T-helper 1 cell treated with Interleukin-12 subunit alpha and Interleukin-12 subunit beta and Interleukin-4 antibody, amounts not matched to agents 30 μg/mL and 1 μg/mL, for 36 hours (primary cell): ENCODE results near the gene ZBTB46.

Experiments used
- H3K27ac Mint-ChIP-seq: one replicate; pipeline ENCODE4 v1.8.0; 2021; ENCODE audit warnings: mild to moderate bottlenecking, mixed read lengths
- H3K27me3 Mint-ChIP-seq: one replicate; pipeline ENCODE4 v1.8.0; 2021; ENCODE audit warnings: low read depth, mixed read lengths
- H3K36me3 Mint-ChIP-seq: one replicate; pipeline ENCODE4 v1.8.0; 2021; ENCODE audit warnings: low read depth, mixed read lengths
- H3K4me1 Mint-ChIP-seq: one replicate; pipeline ENCODE4 v1.8.0; 2021; ENCODE audit warnings: low read depth, mixed read lengths
- H3K4me3 Mint-ChIP-seq: one replicate; pipeline ENCODE4 v1.8.0; 2021; ENCODE audit warnings: mild to moderate bottlenecking, moderate library complexity, mixed read lengths
- H3K9me3 Mint-ChIP-seq: one replicate; pipeline ENCODE4 v1.8.0; 2021; ENCODE audit warnings: mixed read lengths

ZBTB46 gene

DNA sequence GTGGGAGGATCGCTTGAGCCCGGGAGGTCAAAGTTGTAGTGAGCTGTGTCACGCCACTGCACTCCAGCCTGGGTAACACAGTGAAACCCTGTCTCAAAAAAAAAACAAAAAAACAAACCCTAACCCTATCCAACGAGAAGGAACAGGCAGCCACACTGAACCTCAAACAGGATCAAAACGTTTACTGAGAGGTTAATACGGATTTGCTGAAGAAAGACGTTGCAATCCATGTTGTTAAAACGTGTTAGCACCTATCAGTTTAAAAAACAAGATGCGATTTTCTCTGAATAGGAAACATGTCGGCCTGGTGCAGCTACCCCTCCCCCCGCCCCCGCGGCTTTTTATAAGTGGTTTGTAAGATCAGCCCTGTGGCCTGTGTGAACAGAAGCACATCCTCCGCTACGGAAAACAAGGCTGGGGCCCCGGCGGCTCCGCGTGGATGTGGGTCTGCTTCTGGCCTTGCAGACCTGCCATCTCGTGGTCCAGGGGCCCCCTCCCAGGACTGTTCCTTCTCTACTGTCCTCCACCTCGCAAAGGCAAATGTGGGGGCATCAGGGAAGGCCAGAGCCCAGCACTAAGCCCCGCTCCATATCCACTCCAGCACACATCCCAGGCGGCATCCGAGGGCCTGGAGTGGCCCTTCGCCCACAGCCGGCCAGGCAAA is 80.1 kb downstream of the ZBTB46 start:
- H3K9me3 Mint-ChIP-seq = no peaks in the 10 kb centered on the region
- no peaks in the 10 kb centered on the region for H3K36me3 Mint-ChIP-seq
- no peaks in the 10 kb centered on the region for H3K27me3 Mint-ChIP-seq
- peak overlapping the region; percentile 84 for H3K27ac Mint-ChIP-seq
- peak overlapping the region; percentile 51 for H3K4me3 Mint-ChIP-seq
- peaks cover 9% of the 10 kb centered on the region for H3K4me1 Mint-ChIP-seq

DNA sequence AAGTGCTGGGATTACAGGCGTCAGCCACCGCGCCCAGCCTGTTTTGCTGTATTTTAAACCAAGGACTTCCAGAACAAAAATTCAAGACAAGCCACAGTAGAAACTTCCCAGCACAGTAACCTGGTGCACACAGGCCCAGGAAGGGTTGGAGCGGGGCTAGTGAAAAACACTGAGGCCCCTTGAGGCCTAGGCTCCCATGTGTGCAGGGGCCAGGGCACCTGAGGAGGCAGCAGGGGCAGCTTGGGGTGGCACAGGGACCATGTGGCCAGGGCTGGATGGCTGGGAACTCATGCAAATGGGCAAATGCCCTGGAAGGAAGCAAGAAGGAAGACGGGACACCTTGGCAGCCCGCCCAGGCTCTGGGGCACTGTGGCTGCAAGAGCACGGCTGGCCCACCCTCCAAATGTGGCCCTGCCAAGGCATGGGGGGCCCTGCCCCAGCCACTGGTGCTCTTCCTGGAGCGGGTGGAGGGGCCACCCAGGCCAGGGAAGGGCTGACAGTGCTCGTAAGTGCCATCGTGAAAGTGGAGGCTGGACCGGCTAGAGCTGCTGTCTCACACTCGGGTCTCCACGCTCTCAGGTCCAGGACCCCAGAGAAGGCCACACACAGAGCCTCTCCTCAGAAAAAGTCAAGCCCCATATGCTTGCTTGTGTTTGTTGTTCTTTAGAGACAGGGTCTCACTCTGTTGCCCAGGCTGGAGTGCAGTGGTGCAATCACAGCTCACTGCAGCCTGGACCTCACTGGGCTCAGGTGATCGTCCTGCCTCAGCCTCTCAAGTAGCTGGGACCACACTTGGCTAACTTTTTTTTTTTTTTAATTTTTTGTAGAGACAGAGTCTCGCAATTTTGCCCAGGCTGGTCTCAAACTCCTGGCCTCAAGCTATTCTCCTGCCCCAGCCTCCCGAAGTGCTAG is 81.2 kb downstream of the ZBTB46 start:
- Mint-ChIP-seq H3K27me3 (no peaks in the 10 kb centered on the region), H3K4me1 (peaks cover 9% of the 10 kb centered on the region), H3K27ac (peak overlapping the region; percentile 41), H3K9me3 (no peaks in the 10 kb centered on the region), H3K36me3 (no peaks in the 10 kb centered on the region), H3K4me3 (no peak overlapping the region)

- no peak overlapping the region for H3K4me3 Mint-ChIP-seq
- H3K36me3 Mint-ChIP-seq = no peaks in the 10 kb centered on the region
- peaks cover 9% of the 10 kb centered on the region for H3K4me1 Mint-ChIP-seq
- H3K27me3 Mint-ChIP-seq = no peaks in the 10 kb centered on the region
- no peaks in the 10 kb centered on the region for H3K9me3 Mint-ChIP-seq
- peak overlapping the region; percentile 19 for H3K27ac Mint-ChIP-seq
Observed at GRCh38 chr20:63748934-63749270, 82.2 kb downstream of the ZBTB46 start.

DNA sequence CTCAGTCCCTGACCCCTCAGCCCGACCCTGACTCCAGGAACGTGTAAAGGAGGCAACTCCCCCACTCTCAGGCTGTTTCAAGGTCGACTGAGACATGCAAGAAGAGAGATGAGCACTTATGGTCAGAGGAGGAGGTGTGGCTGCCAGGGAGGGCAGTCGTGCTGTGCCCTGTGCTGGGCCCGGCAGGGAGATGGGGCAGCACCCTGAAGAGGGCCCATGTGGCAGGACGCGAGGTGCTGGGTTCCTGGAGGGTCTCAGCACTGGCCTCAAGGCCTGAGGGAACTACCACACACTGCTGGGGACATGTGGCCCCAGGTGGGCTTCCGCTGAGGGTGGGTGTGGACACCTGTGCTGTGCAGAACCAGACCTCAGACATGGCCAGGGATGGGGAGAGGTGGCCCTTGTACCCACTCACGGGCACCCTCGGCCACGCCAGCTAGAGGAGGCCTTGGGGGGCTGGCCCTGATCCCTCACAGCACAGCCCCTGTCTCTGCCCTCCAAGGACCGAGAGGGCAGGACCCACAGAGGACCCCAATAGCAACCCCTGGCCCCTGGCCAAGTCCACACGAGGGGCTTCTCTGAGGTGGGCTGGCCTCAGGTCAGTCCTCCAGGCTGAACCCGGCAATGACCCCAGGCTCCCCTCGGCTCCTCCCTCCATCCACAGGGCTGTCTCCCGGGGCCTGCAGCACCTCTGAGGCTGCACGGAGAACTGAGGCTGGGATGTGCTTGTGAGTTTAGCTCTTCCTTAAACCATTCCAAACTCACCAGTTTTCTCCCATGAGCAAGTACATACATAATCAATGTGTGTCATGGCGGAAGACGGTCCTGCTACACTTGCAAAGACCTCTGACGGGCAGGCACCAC is 82.8 kb downstream of the ZBTB46 start:
- peaks cover 9% of the 10 kb centered on the region for H3K4me1 Mint-ChIP-seq
- no peaks in the 10 kb centered on the region for H3K9me3 Mint-ChIP-seq
- H3K27ac Mint-ChIP-seq = no peak overlapping the region
- no peaks in the 10 kb centered on the region for H3K27me3 Mint-ChIP-seq
- H3K4me3 Mint-ChIP-seq = no peak overlapping the region
- no peaks in the 10 kb centered on the region for H3K36me3 Mint-ChIP-seq

GRCh38 chr20:63747622-63748069 is 83.4 kb downstream of the ZBTB46 start:
- Mint-ChIP-seq H3K4me3 (no peak overlapping the region), H3K9me3 (no peaks in the 10 kb centered on the region), H3K27me3 (no peaks in the 10 kb centered on the region)

GRCh38 chr20:63746751-63747315 is 84.2 kb downstream of the ZBTB46 start:
- Mint-ChIP-seq H3K36me3 (no peaks in the 10 kb centered on the region), H3K27ac (no peak overlapping the region), H3K27me3 (no peaks in the 10 kb centered on the region), H3K4me3 (no peak overlapping the region), H3K4me1 (peaks cover 9% of the 10 kb centered on the region), H3K9me3 (no peaks in the 10 kb centered on the region)

More at GRCh38 chr20:63747622-63748069, 83.4 kb downstream of the ZBTB46 start:
- H3K27ac Mint-ChIP-seq = no peak overlapping the region
- H3K4me1 Mint-ChIP-seq = peaks cover 9% of the 10 kb centered on the region
- H3K36me3 Mint-ChIP-seq = no peaks in the 10 kb centered on the region

DNA sequence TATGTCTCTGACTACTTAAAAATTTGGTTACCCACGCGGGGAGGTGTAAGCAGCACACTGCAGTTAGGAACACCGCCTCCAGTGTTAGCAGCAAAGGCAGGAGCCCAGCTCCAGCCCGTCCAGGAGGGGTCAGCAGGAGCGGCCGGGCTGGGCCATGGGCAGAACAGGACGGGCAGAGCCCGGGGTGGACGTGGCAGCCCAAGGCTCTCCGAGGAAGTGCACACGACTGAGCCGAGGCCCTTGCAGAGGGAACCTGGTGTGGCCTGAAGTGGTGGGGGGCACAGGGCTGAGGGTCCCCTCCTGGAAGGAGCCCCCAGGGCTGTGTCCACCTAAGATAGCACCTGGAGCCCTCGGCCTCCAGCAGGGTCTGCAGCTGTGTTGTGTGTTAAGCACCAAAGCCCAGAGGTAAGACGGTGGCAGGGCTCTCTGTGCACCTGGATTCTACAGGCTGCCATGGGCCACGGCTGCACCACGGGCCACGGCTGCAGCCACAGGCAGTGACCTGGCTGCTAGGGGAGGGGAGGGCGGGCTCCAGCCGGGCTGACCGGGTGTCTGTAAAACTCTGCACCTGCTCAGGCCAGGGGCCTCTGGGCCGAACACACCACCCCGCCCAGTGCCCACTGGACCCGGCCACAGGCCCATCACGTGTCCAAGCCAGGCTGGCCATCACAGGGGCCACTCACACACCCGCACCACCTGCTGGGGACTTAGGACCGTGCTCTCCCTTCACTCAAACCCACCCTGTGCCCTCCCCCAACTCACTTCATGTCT is 84.9 kb downstream of the ZBTB46 start:
- H3K4me3 Mint-ChIP-seq = no peak overlapping the region
- no peaks in the 10 kb centered on the region for H3K9me3 Mint-ChIP-seq
- H3K36me3 Mint-ChIP-seq = no peaks in the 10 kb centered on the region
- H3K27ac Mint-ChIP-seq = no peak overlapping the region
- peaks cover 6% of the 10 kb centered on the region for H3K4me1 Mint-ChIP-seq
- H3K27me3 Mint-ChIP-seq = no peaks in the 10 kb centered on the region

- H3K4me3 Mint-ChIP-seq = no peak overlapping the region
Observed at GRCh38 chr20:63745424-63745805, 85.6 kb downstream of the ZBTB46 start.

GRCh38 chr20:63744574-63745423 is 86.3 kb downstream of the ZBTB46 start:
- Mint-ChIP-seq H3K36me3 (no peaks in the 10 kb centered on the region), H3K27ac (no peak overlapping the region)

More at GRCh38 chr20:63745424-63745805, 85.6 kb downstream of the ZBTB46 start:
- Mint-ChIP-seq H3K36me3 (no peaks in the 10 kb centered on the region), H3K4me1 (peaks cover 2% of the 10 kb centered on the region), H3K9me3 (no peaks in the 10 kb centered on the region), H3K27me3 (no peaks in the 10 kb centered on the region), H3K27ac (no peak overlapping the region)

GRCh38 chr20:63744158-63744557 is 86.9 kb downstream of the ZBTB46 start:
- H3K9me3 Mint-ChIP-seq = no peaks in the 10 kb centered on the region
- no peaks in the 10 kb centered on the region for H3K4me1 Mint-ChIP-seq
- H3K27me3 Mint-ChIP-seq = no peaks in the 10 kb centered on the region
- H3K4me3 Mint-ChIP-seq = no peak overlapping the region
- no peaks in the 10 kb centered on the region for H3K36me3 Mint-ChIP-seq
- H3K27ac Mint-ChIP-seq = no peak overlapping the region

More at GRCh38 chr20:63744574-63745423, 86.3 kb downstream of the ZBTB46 start:
- Mint-ChIP-seq H3K9me3 (no peaks in the 10 kb centered on the region), H3K4me3 (no peak overlapping the region), H3K4me1 (peaks cover 2% of the 10 kb centered on the region), H3K27me3 (no peaks in the 10 kb centered on the region)

DNA sequence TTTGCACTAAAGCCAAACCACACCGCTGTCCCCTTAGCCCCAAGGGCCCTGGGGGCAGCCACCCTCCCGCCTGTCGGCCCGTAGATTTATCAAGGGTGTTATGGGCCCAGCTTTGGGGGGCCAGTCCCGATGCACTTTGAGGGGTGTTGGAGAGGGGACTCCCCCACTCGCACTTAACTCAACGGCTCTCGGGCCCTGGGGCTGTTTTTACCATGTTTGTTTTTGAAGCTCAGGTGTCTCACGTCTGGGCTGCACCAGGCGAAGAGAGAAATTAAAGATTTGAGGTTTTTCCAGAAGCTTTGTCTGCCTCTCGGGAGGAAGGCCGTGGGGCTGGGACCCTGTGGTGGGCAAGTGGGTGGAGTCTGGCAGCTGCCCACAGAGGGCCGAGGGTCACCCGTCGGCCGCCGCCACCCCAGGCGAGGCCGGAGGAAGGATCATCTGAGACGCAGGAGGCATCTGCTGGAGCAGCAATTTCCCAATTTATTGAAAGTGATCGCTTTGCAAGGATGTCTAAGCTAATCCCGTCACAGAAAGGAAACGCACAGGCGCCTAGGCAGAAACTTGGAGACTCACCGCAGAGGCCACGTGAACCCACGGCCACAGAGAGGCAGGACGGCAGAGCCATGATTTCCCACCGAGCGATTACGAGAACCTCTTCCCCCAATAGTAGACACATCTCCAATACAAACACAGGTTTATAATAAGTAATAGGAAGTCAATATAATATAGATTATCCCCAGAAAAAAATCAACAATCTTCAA is 87.7 kb downstream of the ZBTB46 start:
- Mint-ChIP-seq H3K4me3 (no peak overlapping the region), H3K9me3 (no peaks in the 10 kb centered on the region), H3K27me3 (no peaks in the 10 kb centered on the region), H3K36me3 (no peaks in the 10 kb centered on the region), H3K27ac (no peak overlapping the region), H3K4me1 (no peaks in the 10 kb centered on the region)

DNA sequence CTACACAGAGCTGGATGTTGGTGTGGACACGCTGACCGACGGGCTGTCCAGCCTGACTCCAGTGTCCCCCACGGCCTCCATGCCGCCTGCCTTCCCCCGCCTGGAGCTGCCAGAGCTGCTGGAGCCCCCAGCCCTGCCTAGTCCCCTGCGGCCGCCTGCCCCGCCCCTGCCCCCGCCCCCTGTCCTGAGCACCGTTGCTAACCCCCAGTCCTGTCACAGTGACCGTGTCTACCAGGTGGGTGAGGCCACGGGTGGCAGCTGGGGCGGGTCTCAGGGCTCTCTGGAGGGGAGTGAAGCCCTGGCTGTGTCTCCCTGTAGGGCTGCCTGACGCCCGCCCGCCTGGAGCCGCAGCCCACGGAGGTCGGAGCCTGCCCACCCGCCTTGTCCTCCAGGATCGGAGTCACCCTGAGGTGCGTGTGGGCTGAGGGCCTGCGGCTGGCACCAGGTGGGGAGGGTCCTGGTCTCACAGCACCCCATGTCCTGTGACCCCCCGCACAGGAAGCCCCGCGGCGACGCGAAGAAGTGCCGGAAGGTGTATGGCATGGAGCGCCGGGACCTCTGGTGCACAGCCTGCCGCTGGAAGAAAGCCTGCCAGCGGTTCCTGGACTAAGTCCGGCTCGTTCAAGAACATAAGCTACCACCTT is 88.6 kb downstream of the ZBTB46 start:
- Mint-ChIP-seq H3K4me1 (no peaks in the 10 kb centered on the region), H3K27ac (no peak overlapping the region), H3K27me3 (no peaks in the 10 kb centered on the region), H3K36me3 (no peaks in the 10 kb centered on the region), H3K4me3 (no peak overlapping the region), H3K9me3 (no peaks in the 10 kb centered on the region)
